HG03060 (cell line): ENCODE data around the gene KCNAB1.
A peak's percentile ranks its signal among the peaks of the same experiment; 100 is the strongest.

Source experiments
- ATAC-seq: cut with Tn5 transposase; IDR thresholded peaks from one replicate; pipeline ENCODE4 v1.9.1; 2021; ENCODE audit warnings: low read depth, moderate number of reproducible peaks; ENCODE audit not compliant: unreplicated experiment

Gene KCNAB1

GRCh38 chr3:156472150-156472549 lies 351.8 kb downstream of the KCNAB1 start:
- no peak for ATAC-seq

- no peak for ATAC-seq
These were observed 352.3 kb downstream of the KCNAB1 start for GRCh38 chr3:156472684-156473083.

GRCh38 chr3:156473341-156473740 lies 353.0 kb downstream of the KCNAB1 start:
- ATAC-seq: no peak

- ATAC-seq: no peak
These were observed 354.4 kb downstream of the KCNAB1 start for GRCh38 chr3:156474560-156475389.

- ATAC-seq: no peak
These were observed 356.9 kb downstream of the KCNAB1 start for GRCh38 chr3:156477323-156477722.

- ATAC-seq: no peak
These were observed 358.5 kb downstream of the KCNAB1 start for GRCh38 chr3:156478891-156479290.

GRCh38 chr3:156479604-156480003 lies 359.2 kb downstream of the KCNAB1 start:
- no peak for ATAC-seq

GRCh38 chr3:156480949-156481348 lies 360.6 kb downstream of the KCNAB1 start:
- ATAC-seq: no peak

- ATAC-seq: no peak
These were observed 362.6 kb downstream of the KCNAB1 start for GRCh38 chr3:156483002-156483401.

GRCh38 chr3:156483426-156483825 lies 363.0 kb downstream of the KCNAB1 start:
- ATAC-seq: peak; percentile 90

- ATAC-seq: peak; percentile 74
These were observed 363.8 kb downstream of the KCNAB1 start for GRCh38 chr3:156483961-156484787.

- ATAC-seq: no peak
These were observed 368.4 kb downstream of the KCNAB1 start for GRCh38 chr3:156488767-156489166.

GRCh38 chr3:156489462-156489911 lies 369.1 kb downstream of the KCNAB1 start:
- no peak for ATAC-seq

- no peak for ATAC-seq
These were observed 370.8 kb downstream of the KCNAB1 start for GRCh38 chr3:156491192-156491591.

GRCh38 chr3:156492801-156493261 lies 372.5 kb downstream of the KCNAB1 start:
- no peak for ATAC-seq

- ATAC-seq: no peak
These were observed 373.5 kb downstream of the KCNAB1 start for GRCh38 chr3:156493887-156494286.

- ATAC-seq: no peak
These were observed 375.4 kb downstream of the KCNAB1 start for GRCh38 chr3:156495816-156496215.

GRCh38 chr3:156497326-156497725 lies 376.9 kb downstream of the KCNAB1 start:
- no peak for ATAC-seq

GRCh38 chr3:156498307-156498706 lies 377.9 kb downstream of the KCNAB1 start:
- no peak for ATAC-seq

GRCh38 chr3:156507285-156507684 lies 386.9 kb downstream of the KCNAB1 start:
- ATAC-seq: no peak
